Dermis blood vessel endothelial cell (primary cell): ENCODE measurements around the gene CCL4L2. TPM values are rescaled to one million over a fixed set of nuclear protein-coding genes. Genes with fewer than 3 reads are reported as not detected.
"Not testable (repeated sequence)": the region's sequence is repeated elsewhere in the genome, so short reads cannot be mapped to it uniquely, and the experiment has no call there.

Experiments
- DNase-seq: peaks from one replicate; pipeline ENCODE4 v3.0.0; 2010
- total RNA-seq: library from RNA; depleted of rRNA; stranded (reverse); fragments of >200 nt; gene quantifications from 2 replicates; pipeline ENCODE4 v1.2.3, GENCODE V29; 2014

Gene CCL4L2
- not detected in 2 replicates for total RNA-seq

DNA sequence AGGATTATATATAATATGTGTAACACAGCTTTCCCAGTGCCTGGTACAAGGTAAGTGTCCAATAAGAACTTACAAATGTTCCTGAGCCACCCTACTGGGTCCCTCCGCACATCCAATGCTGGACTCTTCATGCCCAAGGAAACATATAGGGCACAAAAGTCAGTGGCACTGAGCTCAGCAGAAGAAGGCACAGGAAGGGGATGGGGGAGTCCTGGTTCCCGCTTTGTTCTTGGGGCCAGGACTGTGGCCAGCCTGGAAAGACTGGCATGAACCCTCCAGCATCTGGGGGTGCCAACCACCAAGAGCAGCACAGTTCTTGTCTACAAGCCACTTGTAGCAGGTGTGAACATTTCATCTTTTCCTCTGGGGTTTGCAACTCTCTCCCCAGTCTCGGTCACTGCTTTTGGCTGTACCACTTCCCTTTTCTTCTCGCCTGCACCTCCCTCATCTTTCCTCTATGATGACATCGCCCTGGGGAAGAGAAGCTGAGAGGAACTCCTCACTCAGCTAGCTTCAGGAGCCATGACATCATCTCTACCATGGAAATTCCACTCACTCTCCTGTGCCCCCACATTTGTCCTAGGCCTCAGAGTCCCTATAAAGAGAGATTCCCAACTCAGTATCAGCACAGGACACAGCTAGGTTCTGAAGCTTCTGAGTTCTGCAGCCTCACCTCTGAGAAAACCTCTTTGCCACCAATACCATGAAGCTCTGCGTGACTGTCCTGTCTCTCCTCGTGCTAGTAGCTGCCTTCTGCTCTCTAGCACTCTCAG, at the start of gene CCL4L2:
Gene CCL4L2, plus strand, starts transcription at position 625 of the 773 bp plus-strand sequence.
- DNase-seq = not testable (repeated sequence)

DNA sequence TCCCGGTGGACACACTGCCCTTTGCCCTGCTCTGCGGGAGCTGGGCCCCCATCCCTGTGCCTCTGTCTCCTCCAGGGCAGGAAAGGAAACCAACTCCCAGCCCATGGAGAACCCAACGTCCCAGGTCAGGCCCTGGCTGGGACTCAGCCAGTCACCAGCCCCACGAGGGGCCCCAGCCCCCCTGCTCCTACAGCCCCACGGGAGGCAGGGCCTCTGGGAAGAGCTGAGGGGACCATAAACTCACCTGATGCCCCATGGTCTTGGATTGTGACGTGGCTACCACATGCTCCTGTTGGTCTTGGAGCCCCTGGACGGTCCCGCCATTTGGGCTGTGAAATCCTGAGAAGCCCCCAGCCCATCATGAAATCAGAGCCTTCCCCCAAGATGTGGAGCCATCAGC, 42.0 kb upstream of the CCL4L2 start:
- not testable (repeated sequence) for DNase-seq

DNA sequence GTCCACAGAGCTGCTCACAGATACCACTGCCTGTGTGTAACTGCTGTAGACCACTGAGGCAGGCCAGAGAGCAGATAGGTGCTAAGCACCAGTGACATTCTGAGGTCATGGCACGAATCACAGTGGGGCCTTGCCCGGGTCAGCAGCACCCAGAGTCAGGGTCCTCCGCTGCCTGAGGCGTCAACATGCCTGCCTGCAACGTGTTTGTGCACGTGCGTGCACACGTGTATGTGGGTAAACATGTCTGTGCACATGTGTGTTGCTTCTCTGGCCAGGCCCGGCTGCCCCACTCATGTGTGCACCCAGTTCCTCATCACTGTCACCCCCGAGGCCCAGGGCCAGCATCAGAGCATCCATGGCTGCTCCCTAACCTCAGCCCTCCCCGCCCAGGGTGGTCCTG, 34.3 kb upstream of the CCL4L2 start, which contains the start of gene TBC1D3B:
Gene TBC1D3B, minus strand, starts transcription at position 101 of the 400 bp plus-strand sequence. CDS start 1,586 bp downstream, outside the sequence.
- DNase-seq = not testable (repeated sequence)

DNA sequence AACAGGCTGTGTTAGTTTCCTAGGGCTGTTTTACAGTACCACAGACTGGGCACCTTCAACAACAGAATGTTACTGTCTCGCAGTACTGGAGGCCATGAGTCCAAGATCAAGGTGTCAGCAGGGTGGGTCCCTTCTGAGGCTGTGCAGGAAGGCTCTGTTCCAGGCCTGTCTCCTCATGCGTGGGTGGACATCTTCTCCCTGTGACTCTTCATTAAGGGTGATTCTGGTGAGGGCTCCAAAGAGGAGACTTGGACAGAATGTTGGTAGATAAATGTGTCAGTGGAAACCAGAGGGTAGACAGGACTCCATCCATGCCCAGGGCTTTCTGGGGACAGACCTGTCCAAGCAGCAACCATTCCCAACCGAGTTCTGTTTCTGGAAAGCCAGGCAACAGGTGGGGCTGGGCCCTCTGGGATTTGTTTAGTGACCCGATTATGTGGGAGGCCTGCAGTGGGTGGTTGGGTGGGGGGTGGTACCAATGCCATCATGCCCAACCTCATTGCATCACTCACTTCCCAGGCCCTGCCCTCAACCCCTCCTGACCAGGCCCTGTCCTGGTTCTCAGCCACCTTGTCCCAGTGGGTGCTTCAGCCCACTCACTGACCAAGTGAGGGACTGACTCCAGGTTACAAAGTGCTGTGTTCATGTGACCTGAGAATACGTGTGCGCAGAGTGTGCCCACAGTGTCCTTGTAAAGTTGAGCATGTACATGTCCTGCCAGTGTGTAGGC, 29.3 kb upstream of the CCL4L2 start:
- DNase-seq = not testable (repeated sequence)

DNA sequence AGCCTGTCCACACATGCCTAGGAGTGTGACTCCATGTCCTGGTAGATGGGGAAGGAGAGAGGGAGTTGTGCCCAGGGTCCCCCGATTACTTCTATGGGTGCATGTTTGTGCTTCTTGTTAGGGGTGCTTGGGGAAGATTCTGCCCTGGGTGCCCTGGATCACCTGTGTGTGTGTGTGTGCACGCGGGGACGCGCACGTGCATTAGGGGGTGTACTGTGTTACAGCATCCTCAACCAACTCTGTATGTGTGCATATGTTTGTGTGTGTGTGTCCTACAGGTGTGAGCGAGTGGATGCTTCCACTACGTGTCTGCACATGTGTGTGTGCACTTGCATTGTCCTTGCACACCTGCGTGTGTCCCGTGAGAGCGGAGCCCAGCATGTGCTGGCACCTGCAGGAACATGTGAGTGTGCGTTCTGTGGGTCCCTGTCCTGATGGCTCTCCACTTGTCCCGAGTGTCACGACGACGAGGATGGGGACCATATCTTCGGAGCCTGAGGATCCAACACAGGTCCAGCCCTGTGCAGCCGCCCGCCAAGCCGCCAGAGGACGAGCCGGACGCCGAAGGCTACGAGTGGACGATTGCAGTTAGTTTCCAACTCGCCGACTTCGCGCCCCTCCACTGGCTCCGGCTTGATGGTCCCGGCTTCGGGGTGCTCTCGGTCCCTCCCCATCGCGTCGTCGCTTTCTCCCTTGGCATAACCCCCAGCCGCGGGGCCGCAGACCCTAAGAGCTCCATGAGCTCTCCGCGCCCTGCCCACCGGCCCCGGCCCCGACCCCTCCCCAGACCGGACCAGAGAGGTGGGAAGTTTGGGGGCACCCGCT, 28.5 kb upstream of the CCL4L2 start:
- no peak for DNase-seq

DNA sequence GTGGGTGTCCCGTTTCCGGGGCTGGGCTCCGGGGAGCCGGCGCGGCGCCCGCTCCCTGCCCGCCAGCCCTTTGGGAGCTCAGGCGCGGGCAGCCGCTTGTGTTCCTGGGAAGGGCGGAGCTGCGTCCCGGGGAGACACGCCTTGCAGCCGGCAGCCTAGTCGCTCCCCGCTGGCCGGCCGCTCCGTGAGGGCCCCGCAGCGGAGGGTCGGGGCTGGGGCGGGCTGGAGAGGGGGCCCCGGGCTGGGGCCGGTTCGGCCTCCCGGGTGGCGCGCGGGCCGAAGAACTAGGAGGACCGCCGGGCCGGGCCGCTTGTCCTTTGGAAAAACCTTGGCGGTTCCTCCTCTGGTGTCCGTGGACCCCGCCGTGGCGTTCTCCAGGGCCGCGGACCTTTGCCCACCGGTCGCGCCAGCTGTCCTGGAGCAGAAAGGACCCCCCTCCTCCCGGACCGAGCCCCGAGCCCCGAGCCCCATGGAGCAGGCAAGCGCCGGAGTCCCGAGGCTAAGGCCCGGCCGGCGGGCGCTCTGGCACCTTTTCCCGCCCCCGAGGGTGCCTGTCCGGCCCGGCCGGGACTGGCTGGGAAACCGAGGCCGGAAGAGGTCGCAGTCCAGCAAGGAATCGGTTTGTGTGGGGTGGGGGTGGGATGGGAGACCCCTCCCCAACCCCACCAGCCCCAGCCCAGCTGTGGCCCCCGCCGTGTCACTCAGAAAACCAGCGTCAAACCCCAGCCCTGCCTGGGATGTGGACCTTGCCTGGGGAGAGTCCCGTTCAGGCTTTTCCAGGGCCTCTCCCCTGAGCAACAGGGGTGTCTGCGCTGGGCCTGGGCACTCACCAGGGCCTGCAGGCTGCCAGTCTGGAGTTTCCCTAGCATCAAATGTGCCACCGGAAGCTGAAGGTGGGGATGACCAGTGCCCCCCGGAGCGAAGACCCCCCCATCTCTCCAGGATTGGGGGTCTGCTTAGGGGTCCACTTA, 27.6 kb upstream of the CCL4L2 start:
- DNase-seq = peak; percentile 39

DNA sequence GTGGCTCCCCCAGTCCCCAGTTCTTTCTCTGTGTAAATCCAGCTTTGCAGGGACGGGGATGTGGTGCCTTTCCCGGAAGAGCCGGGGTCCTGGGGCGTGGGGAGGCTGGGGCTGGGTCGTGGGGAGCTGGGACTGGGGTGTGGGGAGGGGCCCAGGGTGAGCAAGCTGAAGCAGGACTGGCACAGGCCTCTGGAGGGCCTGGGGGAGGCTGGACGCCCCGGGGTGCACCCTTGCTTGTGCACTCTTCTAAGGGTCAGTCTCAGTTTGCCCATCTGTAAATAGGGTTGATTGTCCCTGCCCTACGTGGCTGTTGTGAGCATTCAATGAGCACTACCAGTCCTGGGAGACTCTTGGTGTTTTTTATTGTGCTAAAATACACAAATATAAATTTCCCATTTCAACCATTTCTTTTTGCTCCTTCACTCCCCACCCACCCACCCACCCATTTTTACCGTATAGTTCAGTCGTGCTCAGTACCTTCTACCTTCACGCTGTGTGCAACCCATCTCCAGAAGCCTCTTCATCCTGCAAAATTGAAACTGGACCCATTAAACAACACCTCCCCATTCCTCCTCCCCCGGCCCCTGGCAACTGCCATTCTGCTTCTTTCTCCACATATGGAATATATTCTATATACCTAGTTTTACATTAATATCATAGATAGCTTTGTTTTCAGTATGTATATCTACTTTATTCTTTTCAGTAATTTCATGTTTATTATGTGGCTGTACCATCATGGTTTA, 26.7 kb upstream of the CCL4L2 start:
- DNase-seq = no peak

DNA sequence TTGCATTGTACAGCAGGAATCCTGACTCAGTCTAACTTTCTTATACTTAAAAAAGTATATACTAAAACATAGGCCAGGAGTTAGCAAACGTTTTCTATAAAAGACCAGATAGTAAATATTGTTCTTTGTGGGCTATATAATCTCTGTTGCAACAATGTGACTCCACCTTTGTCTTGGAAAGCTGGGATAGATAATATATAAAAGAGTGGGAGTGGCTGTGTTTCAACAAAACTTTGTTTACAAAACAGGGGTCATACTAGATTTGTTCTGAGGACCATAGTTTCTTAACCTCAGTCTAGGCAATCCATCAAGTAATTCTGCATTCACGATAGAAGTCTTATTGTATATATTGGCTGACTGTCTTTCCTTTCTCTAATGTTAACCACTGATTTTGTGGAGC, 25.4 kb upstream of the CCL4L2 start:
- DNase-seq = no peak

DNA sequence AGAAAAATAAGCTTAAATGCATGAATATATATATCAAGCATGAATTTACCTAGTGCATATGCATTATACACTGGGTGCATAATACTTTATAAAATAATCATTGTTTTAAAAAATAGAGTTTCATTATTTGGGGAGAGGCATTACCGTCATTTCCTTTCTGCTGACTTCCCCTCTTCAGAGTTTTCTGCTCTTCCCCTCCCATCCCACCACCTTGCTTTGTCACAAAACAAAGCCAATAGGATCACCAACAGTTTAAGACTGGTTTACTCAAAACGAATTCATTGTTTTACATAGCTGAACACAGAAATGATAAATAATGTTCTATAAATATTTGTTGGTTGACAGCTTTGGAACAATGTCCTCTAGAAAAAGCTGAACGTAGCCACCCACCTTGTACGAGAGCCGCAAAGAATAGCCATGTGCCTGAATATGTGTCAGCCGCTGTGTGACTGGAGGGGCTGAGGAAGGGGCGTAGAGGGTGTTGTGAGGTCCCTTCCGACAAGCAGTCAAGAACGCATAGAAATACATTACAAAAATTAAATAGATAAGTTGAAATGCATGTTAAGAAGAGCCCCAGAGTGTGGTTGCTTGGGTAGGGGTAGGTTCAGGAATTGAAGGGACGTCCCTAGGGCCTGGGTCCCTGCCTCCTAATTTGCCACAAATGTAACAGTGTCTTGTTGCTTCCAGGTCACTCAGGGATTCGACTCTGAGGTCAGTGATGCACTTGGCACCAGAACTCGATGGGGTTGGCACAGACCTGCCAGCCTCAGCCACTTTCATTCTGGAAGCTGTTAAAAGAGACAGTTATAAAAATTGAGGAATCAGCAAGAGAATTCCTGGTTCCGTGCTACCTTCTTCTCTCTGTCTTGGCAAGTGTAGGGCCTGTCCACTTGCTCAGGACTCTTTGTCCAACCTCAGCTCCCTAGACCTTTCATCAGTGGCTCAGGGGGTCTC, 23.8 kb upstream of the CCL4L2 start:
- not testable (repeated sequence) for DNase-seq

DNA sequence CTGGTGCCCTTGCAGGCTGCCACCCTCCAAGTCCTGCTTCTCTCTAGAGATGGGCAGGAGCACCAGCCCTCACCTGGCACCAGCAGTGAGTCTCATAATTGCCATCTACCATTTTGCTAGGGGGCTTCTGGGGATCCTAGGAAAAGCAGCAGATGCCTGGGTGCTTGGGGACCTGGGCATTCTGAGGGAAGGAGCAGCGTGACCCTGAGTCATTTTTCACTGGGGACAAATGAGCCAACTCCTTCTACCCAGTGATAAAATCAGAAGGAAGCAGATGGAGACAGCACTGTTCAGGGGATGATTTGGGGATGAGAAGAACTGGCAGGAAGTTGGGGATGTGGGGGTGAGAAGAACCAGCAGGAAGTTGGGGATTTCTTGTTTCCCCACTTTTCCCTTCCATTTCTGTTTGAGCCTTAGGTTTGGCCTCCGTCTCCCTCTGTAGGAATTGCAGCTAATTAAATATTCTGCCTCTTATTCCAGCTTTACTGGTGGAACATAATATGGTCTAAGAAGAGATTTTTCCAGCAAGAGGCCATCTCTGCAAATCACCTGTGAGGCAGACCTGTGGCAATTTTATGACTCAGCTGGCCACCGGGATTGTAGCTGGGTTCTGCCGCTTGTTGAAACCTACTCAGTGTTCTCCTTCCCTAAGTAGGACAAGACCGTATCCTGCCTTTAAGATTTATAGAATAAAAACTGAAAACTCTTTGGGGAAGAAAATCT, 22.8 kb upstream of the CCL4L2 start:
- DNase-seq = not testable (repeated sequence)

DNA sequence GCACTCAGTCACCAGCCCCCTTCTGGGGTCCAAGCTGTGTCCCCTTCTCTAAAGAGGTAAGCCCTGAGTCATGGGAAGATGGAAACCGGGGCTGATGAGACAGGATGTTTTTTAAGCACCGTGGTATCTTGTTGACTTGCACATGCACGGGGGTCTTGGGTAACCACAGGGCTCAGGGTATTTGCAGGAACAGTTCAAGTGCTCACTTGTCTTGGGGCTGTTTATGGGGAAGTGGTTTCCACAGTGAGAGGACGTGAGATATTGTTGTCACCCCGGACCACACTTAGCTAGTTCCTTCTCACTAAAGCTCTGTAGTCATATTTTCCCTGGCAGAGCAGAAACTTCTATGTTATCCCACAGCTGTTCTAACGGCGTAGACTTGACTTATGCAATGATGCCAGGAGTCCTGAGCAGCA, 22.0 kb upstream of the CCL4L2 start:
- DNase-seq = no peak

DNA sequence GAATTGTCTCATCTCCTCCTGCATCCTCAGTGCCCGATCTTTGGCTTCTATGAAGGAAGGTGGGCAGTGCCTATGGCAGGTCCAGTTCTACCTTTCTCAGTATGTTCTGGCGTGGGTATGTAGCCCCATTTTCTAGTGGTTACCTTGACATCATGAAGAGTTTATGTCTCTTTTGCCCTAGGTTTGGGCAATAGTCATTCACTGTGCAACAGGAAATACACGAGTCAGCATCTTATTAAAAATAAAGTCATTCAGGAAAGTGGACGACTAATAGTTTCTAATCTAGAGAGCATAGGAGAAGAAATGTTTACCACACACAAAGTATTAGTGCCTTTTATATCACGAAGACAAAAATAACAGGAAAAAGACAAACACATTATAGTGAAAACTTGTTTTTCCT, 20.9 kb upstream of the CCL4L2 start:
- DNase-seq = not testable (repeated sequence)

DNA sequence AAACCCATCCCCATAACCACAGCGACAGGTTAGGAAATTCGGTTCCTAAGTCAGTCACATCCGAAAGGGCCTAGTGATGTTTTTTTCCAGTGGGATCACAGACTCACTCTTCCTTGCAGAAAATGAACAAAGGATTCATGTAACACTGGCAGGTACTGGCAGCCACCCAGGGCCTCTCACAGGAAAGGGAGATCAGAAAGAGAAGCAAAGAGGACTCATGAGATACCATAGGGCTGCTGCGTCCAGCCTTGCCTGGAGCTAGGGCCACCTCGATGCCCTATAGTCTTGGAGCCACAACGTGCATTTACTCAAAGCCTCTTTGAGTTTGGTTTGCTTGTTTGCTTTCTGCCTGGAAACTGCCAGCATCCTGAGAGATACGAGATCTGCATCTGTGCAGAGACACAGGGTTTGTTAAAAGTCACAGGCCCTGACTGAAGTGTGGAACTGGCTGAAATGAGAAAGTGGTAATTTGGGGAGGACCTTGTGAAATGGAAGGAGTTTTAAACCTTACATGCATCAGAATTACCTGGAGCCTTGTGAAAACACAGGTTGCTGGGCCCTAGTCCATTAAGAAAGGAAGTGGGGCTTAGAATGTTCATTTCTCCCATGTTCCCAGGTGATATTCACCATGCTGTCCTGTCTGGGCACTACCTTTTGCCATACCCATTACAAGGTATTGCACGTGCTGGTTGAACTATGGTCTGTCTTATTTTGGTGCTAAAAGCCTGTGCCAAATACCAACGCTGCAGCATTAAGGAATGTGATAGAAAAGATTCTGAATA, 20.1 kb upstream of the CCL4L2 start:
- not testable (repeated sequence) for DNase-seq

DNA sequence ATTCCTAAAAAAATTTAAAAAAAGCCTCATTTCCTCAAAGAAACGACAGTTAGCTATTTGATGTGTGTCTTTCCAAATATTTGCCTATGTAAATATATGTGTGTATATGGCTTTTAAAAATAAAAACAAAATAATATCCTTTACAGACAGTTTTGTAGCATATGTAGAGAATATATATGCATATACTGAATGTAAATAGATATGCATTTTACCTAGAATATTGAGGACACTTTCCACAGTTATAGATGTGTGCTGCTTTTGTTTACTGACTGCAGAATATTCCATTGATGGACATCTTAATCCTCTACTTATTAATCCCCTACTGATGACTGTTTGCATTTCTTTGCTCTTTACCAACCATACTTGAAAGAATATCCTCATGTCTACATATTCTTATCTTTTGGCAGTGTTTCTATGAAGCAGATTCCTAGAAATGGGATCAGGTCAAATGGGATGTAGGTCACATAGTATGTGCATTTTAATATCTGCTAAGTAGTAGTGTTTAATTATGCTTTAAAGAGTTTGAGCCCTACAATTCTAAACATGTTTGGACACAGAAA, 17.6 kb upstream of the CCL4L2 start:
- no peak for DNase-seq

DNA sequence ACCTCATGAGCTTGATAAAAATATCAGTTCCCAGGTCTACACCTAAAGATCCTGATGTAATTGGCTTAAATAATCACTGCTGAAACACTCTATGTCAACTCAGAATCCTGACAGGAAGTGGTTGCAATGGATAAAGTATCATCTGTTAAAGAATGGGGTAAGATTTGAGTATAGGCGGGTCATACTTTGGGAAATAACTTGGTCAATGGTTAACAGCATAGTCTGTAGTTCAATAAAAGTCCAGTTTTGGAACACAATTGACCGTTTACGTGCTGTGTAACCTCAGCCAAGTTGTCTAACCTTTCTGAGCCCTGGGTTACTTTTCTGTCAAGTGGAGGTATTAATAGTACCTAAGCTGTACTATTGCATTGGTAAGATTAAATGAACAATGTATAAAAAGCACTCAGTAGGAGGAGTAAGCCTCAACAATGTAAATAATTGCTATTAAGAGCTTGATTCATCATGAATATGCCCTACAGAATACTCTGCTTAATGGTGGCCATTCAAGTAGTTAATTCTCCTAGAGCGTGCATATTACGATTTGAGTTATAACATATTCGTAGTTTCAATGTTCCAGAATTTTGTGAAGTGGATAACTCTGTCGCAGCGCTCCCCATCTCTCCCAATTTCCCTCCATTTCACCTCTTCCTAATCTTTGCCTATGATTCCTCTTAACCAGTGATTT, 16.6 kb upstream of the CCL4L2 start:
- not testable (repeated sequence) for DNase-seq

DNA sequence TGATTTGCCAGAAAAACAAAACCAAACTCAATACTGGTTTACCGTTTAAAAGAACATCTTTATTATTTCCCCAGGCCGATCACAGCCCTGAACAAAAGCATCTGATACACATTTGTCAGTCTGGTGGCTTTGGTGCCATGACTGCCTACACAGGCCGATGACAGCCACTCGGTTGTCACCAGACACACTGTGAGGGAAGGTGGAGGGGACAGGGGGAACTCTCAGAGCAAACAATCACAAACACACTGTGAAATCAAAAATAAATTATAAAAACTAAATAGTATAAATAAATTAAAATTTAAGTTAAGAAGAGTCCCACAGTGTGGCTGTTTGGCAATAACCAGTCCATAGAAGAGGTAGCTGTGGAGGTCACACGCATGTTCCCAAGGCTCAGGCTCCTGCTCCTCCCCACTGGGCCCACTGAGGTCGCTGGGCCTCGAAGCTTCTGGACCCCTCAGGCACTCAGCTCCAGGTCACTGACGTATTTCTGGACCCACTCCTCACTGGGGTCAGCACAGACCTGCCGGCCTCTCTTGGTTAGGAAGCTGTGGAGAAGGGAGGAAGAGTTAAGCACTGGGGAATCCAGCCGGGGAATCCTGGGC, 15.9 kb upstream of the CCL4L2 start:
- DNase-seq = not testable (repeated sequence)
